GM18499 (cell line): ENCODE measurements around the gene ARSK.

Experiments
- ATAC-seq: cut with Tn5 transposase; IDR thresholded peaks from one replicate; pipeline ENCODE4 v1.9.1; 2021; ENCODE audit warnings: moderate number of reproducible peaks; ENCODE audit not compliant: insufficient read depth, unreplicated experiment

The ARSK gene

GRCh38 chr5:95554647-95555548 lies at the start of gene ARSK, which contains the start of gene SKIC3:
Gene ARSK, plus strand, starts transcription at chr5:95555101. Its CDS starts 178 bp downstream, at chr5:95555279.
Gene SKIC3, minus strand, starts transcription at chr5:95554977. Its CDS starts 7,827 bp downstream, at chr5:95547150.
- ATAC-seq, result peak; percentile 81

GRCh38 chr5:95508550-95508949 lies 46.4 kb upstream of the ARSK start:
- no peak for ATAC-seq

GRCh38 chr5:95511606-95512005 lies 43.3 kb upstream of the ARSK start:
- ATAC-seq, result no peak

GRCh38 chr5:95518417-95518816 lies 36.5 kb upstream of the ARSK start:
- no peak for ATAC-seq

GRCh38 chr5:95519151-95519550 lies 35.8 kb upstream of the ARSK start:
- ATAC-seq, result no peak

GRCh38 chr5:95519681-95520080 lies 35.2 kb upstream of the ARSK start:
- ATAC-seq, result no peak

- ATAC-seq, result no peak
Observed at GRCh38 chr5:95520206-95520605, 34.7 kb upstream of the ARSK start.

GRCh38 chr5:95524423-95524822 lies 30.5 kb upstream of the ARSK start:
- no peak for ATAC-seq

GRCh38 chr5:95526871-95527270 lies 28.0 kb upstream of the ARSK start:
- ATAC-seq, result no peak

- no peak for ATAC-seq
Observed at GRCh38 chr5:95528565-95528964, 26.3 kb upstream of the ARSK start.

GRCh38 chr5:95530416-95530815 lies 24.5 kb upstream of the ARSK start:
- ATAC-seq, result no peak

- ATAC-seq, result no peak
Observed at GRCh38 chr5:95531491-95531890, 23.4 kb upstream of the ARSK start.

GRCh38 chr5:95532415-95532814 lies 22.5 kb upstream of the ARSK start:
- no peak for ATAC-seq

- ATAC-seq, result no peak
Observed at GRCh38 chr5:95533106-95533505, 21.8 kb upstream of the ARSK start.

- no peak for ATAC-seq
Observed at GRCh38 chr5:95533761-95534160, 21.1 kb upstream of the ARSK start.

- ATAC-seq, result no peak
Observed at GRCh38 chr5:95537501-95537900, 17.4 kb upstream of the ARSK start.

GRCh38 chr5:95543017-95543705 lies 11.7 kb upstream of the ARSK start:
- no peak for ATAC-seq

GRCh38 chr5:95549030-95549429 lies 5.9 kb upstream of the ARSK start:
- ATAC-seq, result no peak

- peak; percentile 17 for ATAC-seq
Observed at GRCh38 chr5:95554331-95554646, 612 bp upstream of the ARSK start.

- ATAC-seq, result no peak
Observed at GRCh38 chr5:95555553-95555952, 652 bp downstream of the ARSK start.

- no peak for ATAC-seq
Observed at GRCh38 chr5:95557841-95558240, 2.9 kb downstream of the ARSK start.

GRCh38 chr5:95562282-95562681 lies 7.4 kb downstream of the ARSK start:
- no peak for ATAC-seq
